Heart left ventricle (tissue), 16 donors: ENCODE results near the gene PCNX1. TPM values are rescaled to one million over a fixed set of nuclear protein-coding genes. Genes with fewer than 3 reads are reported as not detected.
"Not testable (repeated sequence)": the region's sequence is repeated elsewhere in the genome, so short reads cannot be mapped to it uniquely, and the experiment has no call there.

Experiments used
- ATAC-seq, 4 donors: fragments of 200-7000 bp; cut with Tn5 transposase; one replicate each; pipeline ENCODE4 v1.9.1; 2020 to 2022; ENCODE audit warnings: moderate library complexity in 4 of 4, mild to moderate bottlenecking in 3 of 4, moderate number of reproducible peaks in 1 of 4
- DNase-seq, 5 donors: peaks; one replicate each; pipeline ENCODE4 v3.0.0-alpha.2; 2020
- H3K27ac ChIP-seq, 12 donors: fragments of 200-600 bp; sonication (generic) in 4 of 12; one replicate each; pipeline versions ENCODE4 v1.5.0 to v1.8.0; 2016 to 2022; ENCODE audit warnings: mild to moderate bottlenecking in 2 of 12
- H3K27me3 ChIP-seq, 9 donors: fragments of 200-600 bp; sonication (generic) in 2 of 9; one replicate each; pipeline versions ENCODE4 v1.5.1 to v1.8.0; 2016 to 2022; ENCODE audit warnings: mild to moderate bottlenecking in 3 of 9
- H3K36me3 ChIP-seq, 9 donors: fragments of 200-600 bp; sonication (generic) in 2 of 9; one replicate each; pipeline versions ENCODE4 v1.5.0 to v1.8.0; 2018 to 2022; ENCODE audit warnings: mild to moderate bottlenecking in 2 of 9
- H3K4me1 ChIP-seq, 12 donors: fragments of 200-600 bp; sonication (generic) in 4 of 12; one replicate each; pipeline versions ENCODE4 v1.5.0 to v1.8.0; 2016 to 2022; ENCODE audit warnings: mild to moderate bottlenecking in 3 of 12
- H3K4me3 ChIP-seq, 12 donors: fragments of 200-600 bp; sonication (generic) in 4 of 12; one replicate each; pipeline versions ENCODE4 v1.5.0 to v1.8.0; 2017 to 2022; ENCODE audit warnings: mild to moderate bottlenecking in 9 of 12, moderate library complexity in 4 of 12
- H3K9me3 ChIP-seq, 12 donors: fragments of 200-600 bp; sonication (generic) in 4 of 12; one replicate each; pipeline versions ENCODE4 v1.5.0 to v1.8.0; 2016 to 2022; ENCODE audit warnings: mild to moderate bottlenecking in 1 of 12
- CTCF ChIP-seq, 12 donors: fragments of 200-600 bp; sonication (generic) in 4 of 12; IDR thresholded peaks; one replicate each; pipeline versions ENCODE4 v1.5.0 to v1.8.0; 2018 to 2022; ENCODE audit warnings: antibody characterized with exemption in 12 of 12, mild to moderate bottlenecking in 5 of 12
- POLR2A ChIP-seq, 2 donors: fragments of 450-650 bp; IDR thresholded peaks; one replicate each; pipeline ENCODE4 v1.6.1; 2017; ENCODE audit warnings: antibody characterized with exemption in 2 of 2, mild to moderate bottlenecking in 2 of 2, moderate library complexity in 2 of 2
- WGBS, 4 donors: extraction: QIAGEN DNeasy Blood & Tissue Kit in 2 of 4; methylation state at CpG; one replicate each; pipeline versions ENCODE4 v1.1.5 to v1.1.7; 2013 to 2018; 5-methylcytosine and 5-hydroxymethylcytosine counted together
- intact Hi-C, 10 donors: fragments of 100-400 bp; cut with DNase I; formaldehyde crosslinking; loops; one replicate each; pipeline versions ENCODE4 v1.11.1 to v1.14.2; 2022
- polyA plus RNA-seq, 2 donors: library from polyadenylated mRNA; stranded (reverse); fragments of 200-250 nt; gene quantifications; one replicate each; pipeline ENCODE4 v1.2.3, GENCODE V29; 2013
- total RNA-seq, 9 donors: library from RNA; depleted of rRNA in 2 of 9; stranded (reverse); fragments of >200 nt in 2 of 9; fragmentation: NEBNext Ultra II Directional in 3 of 9; extraction: Animal tissue kit (Norgen Biotek cat#: 25700) in 3 of 9; gene quantifications; one replicate each; pipeline versions ENCODE4 v1.1.0 to v1.2.4, GENCODE V29; 2016 to 2023
- donor health status: ischemic (EF 13 %, LVEDD 7.1; RV severe dilation, severe dysfunction).
- donor health status: healthy with polysubstance abuse.
- donor health status: DM: no; HTN: yes; CAD: no.
- donor health status: DM: no; HTN: no; CAD: no.
- donor health status: ischemic (EF 25% LVEDD 6.9; RV normal size, moderate dysfunction).
- donor health status: ischemic (EF 25% LVEDD 5.7; RV mildly dilated, moderate dysfunction).
- donor health status: healthy.
- donor health status: DM: yes; HTN: yes; CAD: no.
- donor health status: ischemic (EF 35%, LVEDD 5.7; RV mildly dilated, moderate dysfunction).
- donor health status: nonischemic (EF 11% LVEDD 7.7; RV severe dilation, severe dysfunction).
- donor health status: DM: yes; HTN: yes; CAD: no.
- donor health status: PGD.
- donor health status: ischemic (EF 29% LVEDD 5.4; RV normal size, mild dysfunction).
- donor health status: nonischemic (EF 23%, LVEDD 6.1; RV moderate dilation, normal function).

Gene PCNX1
- total and polyA plus RNA-seq, 11 donors: 6.1 to 64.7 (median 52.7) TPM

GRCh38 chr14:71121001-71121400 lies 213.7 kb downstream of the PCNX1 start:
- Histone ChIP-seq H3K9me3 (peaks cover 0 to 10% (median 0%) of the 10 kb centered on the region in 12 donors), H3K27me3 (no peaks in the 10 kb centered on the region), H3K36me3 (peaks cover 0 to 6% (median 0%) of the 10 kb centered on the region in 9 donors), H3K4me3 (no peak overlapping the region), H3K27ac (no peak overlapping the region), H3K4me1 (peaks cover 0 to 9% (median 0%) of the 10 kb centered on the region in 12 donors)
- intact Hi-C loops: no loop called here
- ATAC-seq: no peak
- no peak for TF ChIP-seq CTCF (IDR thresholded peaks at IDR 0.05)
- no peak for TF ChIP-seq POLR2A (IDR thresholded peaks at IDR 0.05)
- 79 to 94% (median 85%) methylated on average over 1 of the region's 1 CpG for WGBS, 4 donors
- no peak for DNase-seq

- Histone ChIP-seq H3K9me3 (peaks cover 0 to 10% (median 0%) of the 10 kb centered on the region in 12 donors), H3K4me1 (peaks cover 0 to 9% (median 0%) of the 10 kb centered on the region in 12 donors), H3K27me3 (no peaks in the 10 kb centered on the region), H3K4me3 (no peak overlapping the region), H3K27ac (no peak overlapping the region), H3K36me3 (peaks cover 0 to 5% (median 0%) of the 10 kb centered on the region in 9 donors)
- intact Hi-C loops: no loop called here
- TF ChIP-seq POLR2A (IDR thresholded peaks at IDR 0.05): no peak
- TF ChIP-seq CTCF (IDR thresholded peaks at IDR 0.05): no peak
- WGBS, 4 donors: 84 to 97% (median 97%) methylated on average over 4 to 5 of the region's 5 CpGs
- no peak for DNase-seq
- ATAC-seq: peak in 1 of 4 donors; percentile 46
Measured at GRCh38 chr14:71121711-71122110, 214.5 kb downstream of the PCNX1 start.

GRCh38 chr14:71122866-71123565 lies 215.8 kb downstream of the PCNX1 start:
- H3K27me3 ChIP-seq: no peaks in the 10 kb centered on the region
- peaks cover 0 to 4% (median 0%) of the 10 kb centered on the region in 12 donors for H3K4me1 ChIP-seq
- intact Hi-C loops: no loop called here
- no peak overlapping the region for H3K4me3 ChIP-seq
- H3K27ac ChIP-seq: no peak overlapping the region
- peaks cover 0 to 10% (median 0%) of the 10 kb centered on the region in 12 donors for H3K9me3 ChIP-seq
- TF ChIP-seq POLR2A (IDR thresholded peaks at IDR 0.05): no peak
- no peak for TF ChIP-seq CTCF (IDR thresholded peaks at IDR 0.05)
- ATAC-seq: no peak
- H3K36me3 ChIP-seq: peaks cover 0 to 3% (median 0%) of the 10 kb centered on the region in 9 donors
- no peak for DNase-seq
- WGBS, 4 donors: 67 to 94% (median 88%) methylated on average over 2 of the region's 2 CpGs

GRCh38 chr14:71123579-71124135 lies 216.4 kb downstream of the PCNX1 start:
- H3K36me3 ChIP-seq: no peaks in the 10 kb centered on the region
- no peak overlapping the region for H3K4me3 ChIP-seq
- TF ChIP-seq POLR2A (IDR thresholded peaks at IDR 0.05) (no peak), CTCF (IDR thresholded peaks at IDR 0.05) (no peak)
- H3K27ac ChIP-seq: no peak overlapping the region
- 93 to 100% (median 97%) methylated on average over 4 of the region's 4 CpGs for WGBS, 4 donors
- H3K27me3 ChIP-seq: no peaks in the 10 kb centered on the region
- intact Hi-C loops: no loop called here
- no peaks in the 10 kb centered on the region for H3K4me1 ChIP-seq
- no peak for DNase-seq
- ATAC-seq: peak in 1 of 4 donors; percentile 24
- H3K9me3 ChIP-seq: peaks cover 0 to 10% (median 0%) of the 10 kb centered on the region in 12 donors

- Histone ChIP-seq H3K27ac (peak overlapping the region in 2 of 12 donors; percentile 34 to 58), H3K4me1 (peaks cover 0 to 17% (median 6%) of the 10 kb centered on the region in 12 donors)
- ATAC-seq, H3K36me3 ChIP-seq, H3K9me3 ChIP-seq, DNase-seq, H3K4me3 ChIP-seq, H3K27me3 ChIP-seq: not testable (repeated sequence)
- 90 to 94% (median 92%) methylated on average over 9 of the region's 9 CpGs for WGBS, 4 donors
- intact Hi-C loops: loop anchor here in 5 of 10 donors (10.0 kb wide), 3 partner anchors 185 to 725 kb away; partner anchors contain the start of gene SIPA1L1 (in 1 of the 5)
Measured at GRCh38 chr14:71129716-71130490, 222.6 kb downstream of the PCNX1 start.
